MM.1S (cell line): ENCODE data around the gene POLR2H.

Source experiments
- CTCF ChIP-seq: fragments of 300-600 bp; sonication (generic); IDR thresholded peaks from 2 replicates; pipeline ENCODE4 v1.5.1; 2016; ENCODE audit warnings: antibody characterized with exemption, low read length, mixed read lengths
- EZH2 ChIP-seq: fragments of 300-600 bp; sonication (generic); optimal IDR thresholded peaks from 2 replicates; pipeline ENCODE3; 2017; ENCODE audit warnings: low read depth, mild to moderate bottlenecking, antibody characterized with exemption, low read length, mixed read lengths
- EZH2phosphoT487 ChIP-seq: fragments of 300-600 bp; sonication (generic); IDR thresholded peaks from 2 replicates; pipeline ENCODE4 v1.6.1; 2018; ENCODE audit warnings: antibody characterized with exemption, low read length

- TF ChIP-seq CTCF (no peak), EZH2 (no peak), EZH2phosphoT487 (no peak)
Measured at GRCh38 chr3:184321666-184322065, 39.8 kb upstream of the POLR2H start.
